ENCODE measurements around the gene CLCN6.

DNA sequence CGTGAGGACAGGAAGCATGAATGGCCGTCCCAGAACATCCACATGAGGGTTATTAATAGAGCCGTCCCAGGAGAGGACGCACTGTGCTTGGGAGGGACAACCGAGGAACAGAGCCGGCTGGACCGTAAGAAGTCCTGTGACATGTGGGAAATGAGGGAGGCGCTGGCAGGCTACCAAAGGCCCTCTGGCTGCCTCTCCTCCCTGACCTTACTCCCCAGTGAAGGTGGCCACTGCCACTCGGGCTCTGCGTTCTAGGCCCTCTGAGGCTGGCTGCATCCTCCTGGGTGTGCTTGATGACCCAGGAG lies 68.2 kb downstream of the CLCN6 start:
- TF ChIP-seq, protein P1, sequence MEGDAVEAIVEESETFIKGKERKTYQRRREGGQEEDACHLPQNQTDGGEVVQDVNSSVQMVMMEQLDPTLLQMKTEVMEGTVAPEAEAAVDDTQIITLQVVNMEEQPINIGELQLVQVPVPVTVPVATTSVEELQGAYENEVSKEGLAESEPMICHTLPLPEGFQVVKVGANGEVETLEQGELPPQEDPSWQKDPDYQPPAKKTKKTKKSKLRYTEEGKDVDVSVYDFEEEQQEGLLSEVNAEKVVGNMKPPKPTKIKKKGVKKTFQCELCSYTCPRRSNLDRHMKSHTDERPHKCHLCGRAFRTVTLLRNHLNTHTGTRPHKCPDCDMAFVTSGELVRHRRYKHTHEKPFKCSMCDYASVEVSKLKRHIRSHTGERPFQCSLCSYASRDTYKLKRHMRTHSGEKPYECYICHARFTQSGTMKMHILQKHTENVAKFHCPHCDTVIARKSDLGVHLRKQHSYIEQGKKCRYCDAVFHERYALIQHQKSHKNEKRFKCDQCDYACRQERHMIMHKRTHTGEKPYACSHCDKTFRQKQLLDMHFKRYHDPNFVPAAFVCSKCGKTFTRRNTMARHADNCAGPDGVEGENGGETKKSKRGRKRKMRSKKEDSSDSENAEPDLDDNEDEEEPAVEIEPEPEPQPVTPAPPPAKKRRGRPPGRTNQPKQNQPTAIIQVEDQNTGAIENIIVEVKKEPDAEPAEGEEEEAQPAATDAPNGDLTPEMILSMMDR (IDR thresholded peaks at IDR 0.05; ENCODE audit: poor library complexity, severe bottlenecking): no peak
- no peak for TF ChIP-seq POLR2AphosphoS5 (IDR thresholded peaks at IDR 0.05)
